Tibial nerve (tissue), 4 donors: ENCODE results near the gene FSTL4.

Source experiments
- CTCF ChIP-seq, 5 experiments: fragments of 200-600 bp in 3 of 5; fragments of 450-650 bp in 2 of 5; sonication (generic) in 3 of 5; IDR thresholded peaks; one replicate each; pipeline ENCODE4 v1.5.1; 2016 to 2019; ENCODE audit warnings: antibody characterized with exemption in 5 of 5, mild to moderate bottlenecking in 3 of 5, moderate library complexity in 2 of 5
- EP300 ChIP-seq, 2 donors: sonication (generic); formaldehyde crosslinking; IDR thresholded peaks; one replicate each; pipeline ENCODE4 v1.6.1; 2017; ENCODE audit warnings: antibody characterized with exemption in 2 of 2, mild to moderate bottlenecking in 1 of 2
- POLR2A ChIP-seq, 2 donors: fragments of 450-650 bp; IDR thresholded peaks; one replicate each; pipeline ENCODE4 v1.6.1; 2017; ENCODE audit warnings: antibody characterized with exemption in 2 of 2, mild to moderate bottlenecking in 2 of 2, moderate library complexity in 2 of 2

GRCh38 chr5:133519191-133519590 is 93.2 kb downstream of the FSTL4 start:
- TF ChIP-seq CTCF (IDR thresholded peaks at IDR 0.05) = no peak
- no peak for TF ChIP-seq POLR2A (IDR thresholded peaks at IDR 0.05)
- TF ChIP-seq EP300 (IDR thresholded peaks at IDR 0.05) = no peak
